Choroid plexus epithelial cell (primary cell): ENCODE results near the gene TRIM67.

ENCODE experiments used
- DNase-seq: peaks from one replicate; pipeline ENCODE4 v3.0.0-alpha.2; 2010; ENCODE audit warnings: low read depth
- H3K4me3 ChIP-seq: 2 replicates; pipeline ENCODE4 v1.5.1; 2011; ENCODE audit warnings: low read depth, mild to moderate bottlenecking, control low read depth, low read length, moderate library complexity
- TF ChIP-seq, protein P1 (sequence below): conservative IDR thresholded peaks from 2 replicates; pipeline ENCODE4 v1.5.1; 2011; ENCODE audit warnings: low read depth, mild to moderate bottlenecking, control low read depth, inconsistent platforms, low read length, moderate library complexity

TRIM67 gene

DNA sequence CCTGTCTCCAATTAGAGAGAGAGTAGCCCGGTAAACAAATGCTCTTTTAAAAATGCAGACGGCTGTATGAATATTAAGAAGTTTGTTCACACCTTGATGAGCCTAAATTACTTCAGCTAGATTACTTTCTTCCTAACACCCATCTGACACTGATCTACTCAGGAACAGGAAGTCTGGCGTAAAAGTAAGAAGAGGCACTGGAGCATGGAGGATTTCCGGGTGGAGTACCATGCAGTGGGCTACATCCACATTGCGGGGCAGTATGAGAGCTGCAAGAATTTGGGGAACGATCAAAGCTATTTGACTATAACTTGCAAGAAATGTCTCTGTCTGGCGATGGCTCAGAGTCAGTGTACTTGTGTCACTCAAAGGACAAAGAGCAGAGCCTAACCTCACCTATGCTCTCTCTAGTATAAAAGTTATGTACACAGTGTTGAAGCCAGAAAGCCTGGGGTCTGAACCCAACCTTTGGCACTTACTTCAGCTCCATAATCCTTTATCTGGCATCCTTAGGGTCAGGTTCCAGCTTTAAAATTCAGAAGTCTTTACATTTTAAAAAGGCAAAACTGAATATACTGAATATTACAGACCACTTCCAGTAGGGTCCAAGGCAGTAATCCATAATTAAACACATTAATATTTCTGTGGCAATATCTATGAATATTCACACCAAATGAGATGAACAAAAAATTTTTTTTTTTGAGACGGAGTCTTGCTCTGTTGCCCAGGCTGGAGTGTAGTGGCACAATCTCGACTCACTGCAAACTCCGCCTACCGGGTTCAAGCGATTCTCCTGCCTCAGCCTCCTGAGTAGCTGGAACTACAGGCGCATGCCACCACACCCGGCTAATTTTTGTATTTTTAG lies 71.2 kb downstream of the TRIM67 start:
- no peak overlapping the region for H3K4me3 ChIP-seq
- TF ChIP-seq, protein P1, sequence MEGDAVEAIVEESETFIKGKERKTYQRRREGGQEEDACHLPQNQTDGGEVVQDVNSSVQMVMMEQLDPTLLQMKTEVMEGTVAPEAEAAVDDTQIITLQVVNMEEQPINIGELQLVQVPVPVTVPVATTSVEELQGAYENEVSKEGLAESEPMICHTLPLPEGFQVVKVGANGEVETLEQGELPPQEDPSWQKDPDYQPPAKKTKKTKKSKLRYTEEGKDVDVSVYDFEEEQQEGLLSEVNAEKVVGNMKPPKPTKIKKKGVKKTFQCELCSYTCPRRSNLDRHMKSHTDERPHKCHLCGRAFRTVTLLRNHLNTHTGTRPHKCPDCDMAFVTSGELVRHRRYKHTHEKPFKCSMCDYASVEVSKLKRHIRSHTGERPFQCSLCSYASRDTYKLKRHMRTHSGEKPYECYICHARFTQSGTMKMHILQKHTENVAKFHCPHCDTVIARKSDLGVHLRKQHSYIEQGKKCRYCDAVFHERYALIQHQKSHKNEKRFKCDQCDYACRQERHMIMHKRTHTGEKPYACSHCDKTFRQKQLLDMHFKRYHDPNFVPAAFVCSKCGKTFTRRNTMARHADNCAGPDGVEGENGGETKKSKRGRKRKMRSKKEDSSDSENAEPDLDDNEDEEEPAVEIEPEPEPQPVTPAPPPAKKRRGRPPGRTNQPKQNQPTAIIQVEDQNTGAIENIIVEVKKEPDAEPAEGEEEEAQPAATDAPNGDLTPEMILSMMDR: no peak
- no peak for DNase-seq

DNA sequence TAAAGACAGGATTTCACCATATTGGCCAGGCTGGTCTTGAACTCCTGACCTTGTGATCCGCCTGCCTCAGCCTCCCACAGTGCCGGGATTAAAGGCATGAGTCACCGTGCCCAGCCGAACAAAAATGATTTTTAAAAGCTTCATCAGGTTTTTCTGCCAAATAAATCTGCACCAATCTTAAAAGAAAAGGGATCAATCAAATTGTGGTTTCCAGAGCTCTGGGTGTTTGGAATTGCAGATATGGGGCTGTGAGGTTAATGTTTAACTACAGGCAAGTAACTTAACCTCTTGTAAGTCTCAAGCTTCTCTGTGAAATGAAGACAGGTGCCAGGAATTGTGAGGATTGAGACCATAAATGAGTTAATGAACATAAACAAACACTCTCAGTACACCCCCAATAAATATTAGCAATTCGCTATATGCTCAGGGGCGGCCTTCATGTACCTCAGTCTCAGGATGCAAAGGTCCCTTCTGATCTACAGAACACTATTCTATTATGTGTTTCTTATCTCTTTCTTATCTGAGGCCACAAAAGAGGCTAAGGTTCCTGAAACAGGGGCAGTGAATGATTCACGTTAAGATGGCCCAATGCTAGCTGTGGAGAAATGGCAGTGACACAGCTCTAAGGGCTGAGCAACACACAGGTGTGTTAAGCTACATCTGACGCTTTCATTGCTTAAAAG lies 72.0 kb downstream of the TRIM67 start:
- TF ChIP-seq, protein P1: no peak
- no peak overlapping the region for H3K4me3 ChIP-seq
- peak; percentile 30 for DNase-seq

DNA sequence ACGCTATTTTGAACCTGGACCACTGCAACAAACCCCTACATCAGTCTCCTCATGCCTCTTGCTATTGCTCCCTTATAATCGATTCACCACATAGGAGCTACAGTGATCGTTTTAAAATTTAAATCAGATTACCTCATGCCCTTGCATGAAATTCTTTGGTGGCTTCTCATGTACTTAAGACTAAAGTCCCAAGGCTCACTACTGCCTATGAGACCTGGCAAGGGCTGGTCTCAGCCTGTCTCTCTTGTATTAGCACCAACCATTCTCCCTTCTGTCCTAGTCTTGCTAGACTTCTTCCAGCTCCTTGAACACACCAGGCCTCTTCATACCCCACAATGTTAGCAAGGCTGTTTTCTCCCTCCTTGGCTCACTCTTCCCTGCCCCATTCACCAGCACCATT lies 72.6 kb downstream of the TRIM67 start:
- no peak for DNase-seq
- H3K4me3 ChIP-seq: no peak overlapping the region
- TF ChIP-seq, protein P1: no peak

DNA sequence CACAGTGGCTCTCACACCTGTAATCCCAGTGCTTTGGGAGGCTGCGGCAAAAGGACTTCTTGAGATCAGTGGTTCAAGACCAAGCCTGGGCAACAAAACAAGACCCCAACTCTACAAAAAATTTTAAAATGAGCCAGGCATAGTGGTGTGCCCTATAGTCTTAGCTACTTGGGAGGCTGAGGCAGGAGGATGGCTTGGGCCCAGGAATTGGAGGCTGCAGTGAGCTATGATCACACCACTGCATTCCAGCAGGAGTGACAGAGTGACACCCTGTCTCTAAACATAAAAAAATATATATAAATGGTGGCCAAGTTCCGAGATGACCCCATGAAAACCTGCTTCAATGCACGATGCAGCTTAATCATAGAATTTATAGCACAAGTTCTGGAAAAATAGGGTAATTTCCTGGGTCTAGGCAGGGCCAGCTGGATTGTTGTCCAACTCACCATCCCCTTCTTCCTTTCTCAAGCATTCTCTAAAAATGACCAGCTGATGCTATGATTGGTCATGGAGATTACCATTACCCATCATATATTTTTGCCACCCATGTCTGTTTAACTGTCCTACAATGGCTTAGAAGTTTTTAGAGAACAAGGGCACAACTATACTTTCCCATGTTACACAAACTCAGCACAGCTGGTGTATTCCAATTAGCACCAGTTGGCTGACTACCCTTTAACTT lies 73.8 kb downstream of the TRIM67 start:
- TF ChIP-seq, protein P1: no peak
- DNase-seq: no peak
- H3K4me3 ChIP-seq: no peak overlapping the region

DNA sequence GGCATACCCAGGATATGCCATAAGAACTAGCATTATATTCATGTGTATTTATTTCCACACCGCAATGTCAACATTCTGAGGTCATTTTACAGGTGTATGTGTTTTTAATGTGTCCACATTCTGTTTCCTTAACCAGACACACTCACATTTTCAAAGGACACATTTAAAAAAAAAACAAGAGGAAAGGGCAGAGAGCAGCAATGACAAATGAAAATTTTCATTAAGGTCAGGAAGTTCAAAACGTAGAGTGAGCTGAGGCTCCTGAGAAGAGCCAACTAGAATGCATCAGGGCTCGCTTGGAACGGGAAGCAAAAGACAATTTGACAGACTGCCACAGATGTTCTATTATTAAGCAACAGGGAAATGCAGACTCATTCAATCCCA lies 74.3 kb downstream of the TRIM67 start:
- TF ChIP-seq, protein P1: no peak
- DNase-seq: no peak

DNA sequence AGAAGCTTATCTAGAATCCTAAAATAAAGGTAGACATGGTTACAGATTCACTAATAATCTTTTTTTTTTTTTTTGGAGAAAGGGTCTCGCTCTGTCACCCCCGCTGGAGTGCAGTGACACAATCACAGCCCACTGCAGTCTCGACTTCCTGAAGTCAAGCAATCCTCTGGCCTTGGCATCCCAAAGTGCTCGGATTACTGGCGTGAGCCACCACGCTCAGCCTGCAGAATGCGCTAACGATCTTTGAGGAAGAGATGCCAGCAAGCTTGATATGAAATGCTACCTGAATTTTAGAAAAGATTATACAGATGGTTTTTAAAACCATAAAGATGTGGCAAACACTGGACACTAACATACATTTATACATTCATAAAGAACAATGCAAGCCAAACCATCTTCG lies 75.1 kb downstream of the TRIM67 start:
- TF ChIP-seq, protein P1: no peak
- no peak overlapping the region for H3K4me3 ChIP-seq

More for the DNA sequence above, 74.3 kb downstream of the TRIM67 start:
- H3K4me3 ChIP-seq: no peak overlapping the region

More for the DNA sequence above, 75.1 kb downstream of the TRIM67 start:
- no peak for DNase-seq
